GM21381 (cell line): ENCODE results near the gene HSFX1.

Experiments
- ATAC-seq: cut with Tn5 transposase; IDR thresholded peaks from one replicate; pipeline ENCODE4 v1.9.1; 2021; ENCODE audit warnings: mild to moderate bottlenecking, moderate library complexity; ENCODE audit not compliant: unreplicated experiment

Gene HSFX1

DNA sequence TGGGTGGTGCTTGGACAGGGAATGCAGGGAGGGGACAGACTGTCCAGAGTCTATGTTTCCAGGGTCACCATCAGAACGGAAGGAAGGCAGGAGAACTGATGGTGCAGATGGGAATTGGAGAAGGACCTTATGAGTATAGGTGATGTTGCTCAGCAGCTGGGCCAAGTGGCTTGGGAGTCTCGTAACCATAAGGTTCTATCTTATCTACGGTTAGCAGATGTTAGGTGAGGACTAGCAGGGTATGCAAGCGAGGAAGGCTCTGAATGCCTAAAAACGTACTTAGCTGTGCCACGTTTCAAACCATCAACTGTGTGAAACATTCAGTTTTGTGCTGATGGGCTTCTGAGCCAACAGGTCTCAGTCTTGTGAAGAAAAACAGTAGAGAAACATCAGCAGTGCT is 30.2 kb downstream of the HSFX1 start:
- ATAC-seq: no peak

DNA sequence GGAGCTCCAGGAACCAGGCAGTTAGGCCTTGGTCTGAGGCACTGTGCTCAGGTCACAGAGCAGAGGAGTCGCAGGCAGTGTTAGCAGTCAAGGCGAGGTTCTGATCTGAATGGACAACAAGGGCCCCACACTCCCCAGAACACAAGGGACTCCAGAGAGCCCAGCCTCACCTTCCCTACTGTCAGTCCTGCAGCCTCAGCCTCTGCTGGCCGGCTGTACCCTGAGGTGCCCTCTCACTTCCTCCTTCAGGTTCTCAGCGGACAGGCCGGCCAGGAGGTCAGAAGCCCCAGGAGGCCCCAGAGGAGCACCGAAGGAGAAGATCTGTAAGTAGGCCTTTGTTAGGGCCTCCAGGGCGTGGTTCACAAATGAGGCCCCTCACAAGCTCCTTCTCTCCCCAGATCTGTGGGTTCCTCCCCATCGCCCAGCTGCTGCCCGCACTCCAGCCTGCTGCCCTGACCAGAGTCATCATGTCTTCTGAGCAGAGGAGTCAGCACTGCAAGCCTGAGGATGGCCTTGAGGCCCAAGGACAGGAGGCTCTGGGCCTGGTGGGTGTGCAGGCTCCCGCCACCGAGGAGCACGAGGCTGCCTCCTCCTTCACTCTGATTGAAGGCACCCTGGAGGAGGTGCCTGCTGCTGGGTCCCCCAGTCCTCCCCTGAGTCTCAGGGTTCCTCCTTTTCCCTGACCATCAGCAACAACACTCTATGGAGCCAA is 34.0 kb downstream of the HSFX1 start:
- ATAC-seq: no peak

DNA sequence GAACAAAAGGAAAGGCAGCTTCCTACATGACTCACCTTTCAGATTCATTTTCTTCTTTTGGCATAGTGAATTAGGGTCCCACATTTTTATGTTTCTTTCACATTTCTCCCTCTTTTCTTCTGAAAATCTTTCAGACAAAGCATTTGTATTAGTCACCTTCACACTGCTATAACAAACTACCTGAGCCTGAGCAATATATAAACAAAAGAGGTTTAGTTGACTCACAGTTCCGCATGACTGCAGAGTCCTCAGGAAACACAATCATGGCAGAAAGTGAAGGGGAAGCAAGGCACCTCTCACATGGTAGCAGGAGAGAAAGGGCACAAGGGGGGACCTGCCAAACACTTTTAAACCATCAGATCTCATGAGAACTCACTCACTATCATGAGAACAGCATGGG is 44.8 kb downstream of the HSFX1 start:
- ATAC-seq: no peak

DNA sequence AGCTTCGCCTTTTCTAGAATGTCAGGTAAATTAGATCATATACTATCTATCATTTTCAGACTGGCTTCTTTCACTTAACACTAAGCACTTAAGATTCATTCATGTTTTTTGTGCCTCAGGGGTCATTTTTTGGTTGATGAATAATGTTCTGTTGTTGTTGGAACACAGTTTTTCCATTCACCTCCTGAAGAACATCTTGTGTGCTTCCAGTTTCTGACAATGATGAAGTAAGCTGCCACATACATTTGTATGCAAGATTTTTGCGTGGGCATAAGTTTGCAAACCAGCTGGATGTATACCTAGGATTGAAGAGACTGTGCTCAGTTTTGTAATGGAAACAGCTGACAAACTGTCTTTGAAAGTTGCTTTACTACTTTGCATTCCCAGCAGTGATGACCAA is 45.5 kb downstream of the HSFX1 start:
- ATAC-seq: no peak

DNA sequence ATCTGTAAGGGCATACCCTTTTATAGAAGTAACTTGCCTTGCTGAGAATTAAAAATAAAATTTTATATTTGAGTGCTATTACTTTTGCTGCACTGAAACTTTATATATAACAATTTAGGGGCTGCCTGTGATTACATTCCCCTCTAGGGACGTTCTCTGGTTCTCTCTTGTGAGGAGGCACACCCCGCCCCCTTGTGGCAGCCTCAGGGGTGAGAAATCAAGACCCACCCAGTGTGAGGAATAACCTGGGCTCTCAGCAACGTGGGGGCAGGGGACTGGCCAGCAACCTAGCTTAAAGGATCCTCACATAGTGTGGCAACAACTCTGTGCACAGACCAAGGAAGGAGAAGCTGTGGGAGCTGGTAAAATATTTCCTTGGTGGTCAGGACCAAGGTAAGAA is 51.6 kb downstream of the HSFX1 start:
- ATAC-seq: no peak
